ENCODE results near the gene LRRC75B. TPM values are rescaled to one million over a fixed set of nuclear protein-coding genes. Genes with fewer than 3 reads are reported as not detected.
"Not testable (repeated sequence)": the region's sequence is repeated elsewhere in the genome, so short reads cannot be mapped to it uniquely, and the experiment has no call there.

LRRC75B gene
- total and polyA plus RNA-seq, 4 donors, result 4.4 to 17.9 (median 11.1) TPM

DNA sequence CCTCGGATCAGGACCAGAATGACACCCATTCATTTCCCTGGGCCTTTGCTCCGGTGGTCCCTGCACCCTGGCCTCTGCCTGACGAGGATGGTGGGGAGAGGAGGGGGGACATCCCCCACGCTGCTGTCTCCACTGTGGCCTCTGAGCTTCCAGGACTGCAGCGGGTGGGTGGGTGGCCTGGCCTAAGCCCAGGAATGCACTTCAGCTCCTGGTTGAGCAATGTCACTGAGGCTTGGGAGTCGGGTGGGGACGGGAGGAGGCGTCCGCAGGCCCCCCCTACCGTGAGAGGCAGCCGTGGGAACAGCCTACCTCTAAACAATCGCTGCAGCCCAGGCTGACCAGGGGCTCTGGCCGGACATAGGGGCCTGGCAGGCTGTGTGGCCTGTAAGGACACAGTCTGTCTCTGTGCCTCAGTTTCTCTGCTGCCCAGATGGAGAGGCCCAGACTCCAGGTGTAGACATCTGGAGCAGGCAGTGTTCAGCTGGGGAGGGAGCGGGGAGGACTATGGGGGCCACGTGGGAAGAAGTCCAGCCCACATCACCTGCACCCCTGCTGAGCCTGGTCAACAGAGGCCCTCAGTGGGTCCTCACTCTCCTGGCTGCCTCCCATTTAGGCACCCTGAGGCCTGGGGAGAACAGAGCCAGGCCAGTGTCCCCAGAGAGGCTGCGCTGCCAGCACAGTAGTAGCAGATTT is 38.7 kb upstream of the LRRC75B start:
- not testable (repeated sequence) for H3K27me3 ChIP-seq (ENCODE audit: control insufficient read depth in 3 of 3, insufficient read depth in 3 of 3, low read length in 2 of 3); H3K4me3 ChIP-seq; H3K9me3 ChIP-seq (ENCODE audit: control insufficient read depth in 4 of 4, insufficient read depth in 3 of 4, low read length in 3 of 4); ATAC-seq (ENCODE audit: insufficient read depth, low FRiP score); H3K36me3 ChIP-seq (ENCODE audit: control insufficient read depth in 4 of 4, insufficient read depth in 4 of 4, low read length in 4 of 4)
- DNase-seq, result peak; percentile 57 to 79 (median 77)
- peak overlapping the region in 1 of 2 donors; percentile 89 for H3K27ac ChIP-seq (ENCODE audit: low read depth in 1 of 2, low read length in 1 of 2)
- peak overlapping the region in 1 of 2 donors; percentile 42 for H3K9ac ChIP-seq (ENCODE audit: insufficient read depth in 1 of 2, low read length in 2 of 2)
- peaks cover 0 to 25% (median 9%) of the 10 kb centered on the region in 5 donors for H3K4me1 ChIP-seq (ENCODE audit: control insufficient read depth in 5 of 5, insufficient read depth in 5 of 5, low read length in 5 of 5)
- WGBS, 2 donors, result 39 to 68% methylated on average over 10 to 16 of the region's 16 CpGs

DNA sequence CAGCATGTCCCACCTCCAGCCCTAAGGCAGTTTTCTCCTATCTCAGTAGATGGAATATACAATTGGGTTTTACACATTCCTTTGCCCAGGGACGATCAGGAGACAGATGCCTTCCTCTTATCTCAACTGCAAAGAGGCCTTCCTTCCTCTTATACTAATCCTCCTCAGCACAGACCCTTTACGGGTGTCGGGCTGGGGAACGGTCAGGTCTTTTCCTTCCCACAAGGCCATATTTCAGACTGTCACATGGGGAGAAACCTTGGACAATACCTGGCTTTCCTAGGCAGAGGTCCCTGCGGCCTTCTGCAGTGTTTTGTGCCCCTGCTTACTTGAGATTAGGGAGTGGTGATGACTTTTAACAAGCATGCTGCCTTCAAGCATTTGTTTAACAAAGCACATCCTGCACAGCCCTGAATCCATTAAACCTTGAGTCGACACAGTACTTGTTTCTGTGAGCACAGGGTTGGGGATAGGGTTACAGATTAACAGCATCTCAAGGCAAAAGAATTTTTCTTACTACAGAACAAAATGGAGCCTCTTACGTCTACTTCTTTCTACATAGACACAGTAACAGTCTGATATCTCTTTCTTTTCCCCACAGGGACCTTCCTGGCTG is 38.0 kb upstream of the LRRC75B start:
- not testable (repeated sequence) for H3K36me3 ChIP-seq (ENCODE audit: control insufficient read depth in 4 of 4, insufficient read depth in 4 of 4, low read length in 4 of 4); ATAC-seq (ENCODE audit: insufficient read depth, low FRiP score); H3K4me3 ChIP-seq; H3K9me3 ChIP-seq (ENCODE audit: control insufficient read depth in 4 of 4, insufficient read depth in 3 of 4, low read length in 3 of 4); H3K27me3 ChIP-seq (ENCODE audit: control insufficient read depth in 3 of 3, insufficient read depth in 3 of 3, low read length in 2 of 3)
- peak in 2 of 3 donors; percentile 18 to 53 for DNase-seq
- peak overlapping the region in 1 of 2 donors; percentile 89 for H3K27ac ChIP-seq (ENCODE audit: low read depth in 1 of 2, low read length in 1 of 2)
- H3K4me1 ChIP-seq (ENCODE audit: control insufficient read depth in 5 of 5, insufficient read depth in 5 of 5, low read length in 5 of 5), result peaks cover 0 to 25% (median 9%) of the 10 kb centered on the region in 5 donors
- peak overlapping the region in 1 of 2 donors; percentile 42 for H3K9ac ChIP-seq (ENCODE audit: insufficient read depth in 1 of 2, low read length in 2 of 2)
- WGBS, 2 donors, result 23 to 28% methylated on average over 7 of the region's 7 CpGs

GRCh38 chr22:24629069-24629468 is 36.2 kb upstream of the LRRC75B start:
- peaks cover 0 to 21% (median 8%) of the 10 kb centered on the region in 5 donors for H3K4me1 ChIP-seq (ENCODE audit: control insufficient read depth in 5 of 5, insufficient read depth in 5 of 5, low read length in 5 of 5)
- not testable (repeated sequence) for ATAC-seq (ENCODE audit: insufficient read depth, low FRiP score); H3K9ac ChIP-seq (ENCODE audit: insufficient read depth in 1 of 2, low read length in 2 of 2); H3K27me3 ChIP-seq (ENCODE audit: control insufficient read depth in 3 of 3, insufficient read depth in 3 of 3, low read length in 2 of 3); H3K27ac ChIP-seq (ENCODE audit: low read depth in 1 of 2, low read length in 1 of 2); H3K36me3 ChIP-seq (ENCODE audit: control insufficient read depth in 4 of 4, insufficient read depth in 4 of 4, low read length in 4 of 4); DNase-seq; H3K4me3 ChIP-seq; H3K9me3 ChIP-seq (ENCODE audit: control insufficient read depth in 4 of 4, insufficient read depth in 3 of 4, low read length in 3 of 4)
- WGBS, 2 donors, result 49 to 89% methylated on average over 7 to 9 of the region's 11 CpGs

DNA sequence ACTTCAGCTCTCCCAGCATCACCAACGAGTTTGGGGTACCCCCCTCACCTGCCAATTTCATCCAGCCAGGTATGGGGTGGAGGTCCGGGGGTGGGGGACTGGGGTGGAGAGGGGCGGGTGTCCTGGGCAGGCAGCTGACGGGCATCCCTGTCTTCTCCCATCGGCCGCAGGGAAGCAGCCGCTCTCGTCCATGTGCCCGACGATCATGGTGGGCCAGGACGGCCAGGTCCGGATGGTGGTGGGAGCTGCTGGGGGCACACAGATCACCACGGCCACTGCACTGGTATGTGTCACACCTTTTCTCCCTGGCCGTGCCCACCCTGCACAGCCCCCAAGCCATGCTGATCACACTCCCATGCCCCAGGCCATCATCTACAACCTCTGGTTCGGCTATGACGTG is 35.0 kb upstream of the LRRC75B start:
- DNase-seq, result not testable (repeated sequence)

GRCh38 chr22:24622596-24622995 is 29.7 kb upstream of the LRRC75B start:
- not testable (repeated sequence) for H3K9ac ChIP-seq (ENCODE audit: insufficient read depth in 1 of 2, low read length in 2 of 2); H3K27ac ChIP-seq (ENCODE audit: low read depth in 1 of 2, low read length in 1 of 2); H3K9me3 ChIP-seq (ENCODE audit: control insufficient read depth in 4 of 4, insufficient read depth in 3 of 4, low read length in 3 of 4); H3K36me3 ChIP-seq (ENCODE audit: control insufficient read depth in 4 of 4, insufficient read depth in 4 of 4, low read length in 4 of 4); H3K4me3 ChIP-seq; DNase-seq; H3K4me1 ChIP-seq (ENCODE audit: control insufficient read depth in 5 of 5, insufficient read depth in 5 of 5, low read length in 5 of 5); ATAC-seq (ENCODE audit: insufficient read depth, low FRiP score); H3K27me3 ChIP-seq (ENCODE audit: control insufficient read depth in 3 of 3, insufficient read depth in 3 of 3, low read length in 2 of 3)
- 50 to 61% methylated on average over 1 to 2 of the region's 2 CpGs for WGBS, 2 donors

More for the DNA sequence above, 35.0 kb upstream of the LRRC75B start:
- WGBS, 2 donors, result 91 to 97% methylated on average over 11 to 14 of the region's 16 CpGs
- not testable (repeated sequence) for H3K9me3 ChIP-seq (ENCODE audit: control insufficient read depth in 4 of 4, insufficient read depth in 3 of 4, low read length in 3 of 4); H3K27me3 ChIP-seq (ENCODE audit: control insufficient read depth in 3 of 3, insufficient read depth in 3 of 3, low read length in 2 of 3); H3K27ac ChIP-seq (ENCODE audit: low read depth in 1 of 2, low read length in 1 of 2); ATAC-seq (ENCODE audit: insufficient read depth, low FRiP score); H3K36me3 ChIP-seq (ENCODE audit: control insufficient read depth in 4 of 4, insufficient read depth in 4 of 4, low read length in 4 of 4); H3K9ac ChIP-seq (ENCODE audit: insufficient read depth in 1 of 2, low read length in 2 of 2); H3K4me3 ChIP-seq
- H3K4me1 ChIP-seq (ENCODE audit: control insufficient read depth in 5 of 5, insufficient read depth in 5 of 5, low read length in 5 of 5), result peaks cover 0 to 13% (median 6%) of the 10 kb centered on the region in 5 donors

DNA sequence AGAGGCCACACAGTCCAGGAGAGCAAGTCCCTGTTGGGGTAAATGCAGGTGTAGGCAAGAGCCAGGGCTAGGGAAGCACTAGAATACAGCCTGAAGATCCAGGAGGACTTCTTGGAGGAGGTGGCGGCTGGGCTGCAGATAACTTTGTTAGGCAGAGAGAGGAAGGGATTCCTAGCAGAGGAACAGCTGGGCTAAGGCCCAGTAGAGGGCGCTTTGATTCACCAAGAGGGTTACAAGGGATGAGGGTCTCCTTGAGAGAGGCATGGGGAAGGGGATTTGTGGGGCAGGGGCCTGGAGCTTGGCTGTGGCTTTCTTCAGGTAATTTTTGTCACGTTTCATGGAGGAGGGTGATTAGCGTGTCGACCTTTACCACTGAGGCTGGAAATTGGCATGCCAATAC is 28.4 kb upstream of the LRRC75B start:
- H3K9me3 ChIP-seq (ENCODE audit: control insufficient read depth in 4 of 4, insufficient read depth in 3 of 4, low read length in 3 of 4); H3K4me1 ChIP-seq (ENCODE audit: control insufficient read depth in 5 of 5, insufficient read depth in 5 of 5, low read length in 5 of 5); H3K27me3 ChIP-seq (ENCODE audit: control insufficient read depth in 3 of 3, insufficient read depth in 3 of 3, low read length in 2 of 3); H3K4me3 ChIP-seq; DNase-seq; ATAC-seq (ENCODE audit: insufficient read depth, low FRiP score); H3K27ac ChIP-seq (ENCODE audit: low read depth in 1 of 2, low read length in 1 of 2); H3K36me3 ChIP-seq (ENCODE audit: control insufficient read depth in 4 of 4, insufficient read depth in 4 of 4, low read length in 4 of 4); H3K9ac ChIP-seq (ENCODE audit: insufficient read depth in 1 of 2, low read length in 2 of 2): not testable (repeated sequence)
- WGBS, 2 donors, result 78 to 79% methylated on average over 4 of the region's 5 CpGs

DNA sequence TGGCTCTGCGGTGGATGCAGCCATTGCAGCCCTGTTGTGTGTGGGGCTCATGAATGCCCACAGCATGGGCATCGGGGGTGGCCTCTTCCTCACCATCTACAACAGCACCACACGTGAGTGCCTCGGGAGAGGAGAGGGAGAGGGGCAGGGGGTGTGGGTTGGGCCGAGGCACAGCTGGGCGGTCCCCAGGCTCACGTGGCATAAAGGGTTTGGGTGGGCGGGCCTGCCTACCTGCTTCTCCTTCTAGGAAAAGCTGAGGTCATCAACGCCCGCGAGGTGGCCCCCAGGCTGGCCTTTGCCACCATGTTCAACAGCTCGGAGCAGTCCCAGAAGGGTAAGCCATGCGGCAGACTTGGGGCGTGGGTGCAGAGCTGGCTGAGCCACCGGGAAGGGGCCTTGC is 21.9 kb upstream of the LRRC75B start:
- not testable (repeated sequence) for H3K4me3 ChIP-seq; ATAC-seq (ENCODE audit: insufficient read depth, low FRiP score); H3K4me1 ChIP-seq (ENCODE audit: control insufficient read depth in 5 of 5, insufficient read depth in 5 of 5, low read length in 5 of 5); DNase-seq; H3K27ac ChIP-seq (ENCODE audit: low read depth in 1 of 2, low read length in 1 of 2); H3K36me3 ChIP-seq (ENCODE audit: control insufficient read depth in 4 of 4, insufficient read depth in 4 of 4, low read length in 4 of 4); H3K9ac ChIP-seq (ENCODE audit: insufficient read depth in 1 of 2, low read length in 2 of 2); H3K9me3 ChIP-seq (ENCODE audit: control insufficient read depth in 4 of 4, insufficient read depth in 3 of 4, low read length in 3 of 4); H3K27me3 ChIP-seq (ENCODE audit: control insufficient read depth in 3 of 3, insufficient read depth in 3 of 3, low read length in 2 of 3)
- 87 to 99% methylated on average over 12 to 15 of the region's 15 CpGs for WGBS, 2 donors

GRCh38 chr22:24609888-24610287 is 17.0 kb upstream of the LRRC75B start:
- 93 to 94% methylated on average over 2 of the region's 3 CpGs for WGBS, 2 donors
- H3K27me3 ChIP-seq (ENCODE audit: control insufficient read depth in 3 of 3, insufficient read depth in 3 of 3, low read length in 2 of 3); ATAC-seq (ENCODE audit: insufficient read depth, low FRiP score); H3K9ac ChIP-seq (ENCODE audit: insufficient read depth in 1 of 2, low read length in 2 of 2); DNase-seq; H3K36me3 ChIP-seq (ENCODE audit: control insufficient read depth in 4 of 4, insufficient read depth in 4 of 4, low read length in 4 of 4); H3K9me3 ChIP-seq (ENCODE audit: control insufficient read depth in 4 of 4, insufficient read depth in 3 of 4, low read length in 3 of 4); H3K27ac ChIP-seq (ENCODE audit: low read depth in 1 of 2, low read length in 1 of 2); H3K4me3 ChIP-seq; H3K4me1 ChIP-seq (ENCODE audit: control insufficient read depth in 5 of 5, insufficient read depth in 5 of 5, low read length in 5 of 5): not testable (repeated sequence)

Data from lung (tissue), 10 donors.